ENCODE measurements around the gene FAM120AOS. TPM values are rescaled to one million over a fixed set of nuclear protein-coding genes. Genes with fewer than 3 reads are reported as not detected.

Gene FAM120AOS
- total RNA-seq, 1 donor from 2014 or later, result 32.6 TPM

Other genes starting within 250 kb of the FAM120AOS start
- 108 and 148 TPM in 2 replicates for gene FAM120A, start 1.9 kb downstream of the FAM120AOS start, total RNA-seq
- gene PHF2, start 123.0 kb upstream of the FAM120AOS start, total RNA-seq, result 14.2 and 14.9 TPM in 2 replicates